Activated T-cell treated with anti-CD3 and anti-CD28 coated beads for 24 hours (primary cell): ENCODE data around the gene CHCHD6.

Source experiments
- DNase-seq: peaks from one replicate; pipeline ENCODE4 v3.0.0-alpha.2; 2020; ENCODE audit warnings: low read depth

The CHCHD6 gene

DNA sequence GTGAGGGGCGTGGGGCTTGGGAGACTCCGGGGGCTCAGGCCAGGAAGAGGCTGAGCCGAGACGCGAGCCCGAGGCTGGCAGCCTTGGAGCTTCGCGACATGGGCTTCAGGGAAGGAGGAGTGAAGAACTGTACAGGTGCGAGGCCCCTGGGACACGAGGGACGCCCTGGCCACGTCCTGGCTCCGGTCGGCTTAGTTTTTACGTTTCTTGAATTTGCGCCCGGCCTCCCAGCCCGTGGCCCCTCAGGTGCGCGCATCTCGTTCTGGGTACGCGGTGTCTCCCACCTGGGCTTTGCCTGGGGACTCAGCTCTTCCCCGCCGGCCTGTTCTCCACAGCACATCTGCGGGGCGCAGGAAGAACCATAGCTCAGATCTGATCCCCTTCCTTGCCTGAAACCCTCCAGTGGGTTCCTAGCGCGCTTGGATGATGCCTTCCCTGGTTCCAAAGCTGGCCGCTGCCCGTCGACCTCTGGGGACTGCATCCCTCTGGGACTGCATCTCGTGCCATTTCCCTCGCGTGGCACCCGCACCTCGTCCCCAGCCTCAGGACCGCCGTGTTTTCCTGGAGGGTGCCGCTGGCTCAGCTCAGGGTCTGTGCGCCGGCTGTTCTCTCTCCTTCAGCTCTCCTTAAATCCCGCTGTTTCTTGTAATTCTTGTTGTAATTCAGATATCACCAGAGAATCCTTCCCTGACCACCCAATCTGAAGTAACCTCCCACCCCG lies 614 bp downstream of the CHCHD6 start:
- DNase-seq, result no peak

DNA sequence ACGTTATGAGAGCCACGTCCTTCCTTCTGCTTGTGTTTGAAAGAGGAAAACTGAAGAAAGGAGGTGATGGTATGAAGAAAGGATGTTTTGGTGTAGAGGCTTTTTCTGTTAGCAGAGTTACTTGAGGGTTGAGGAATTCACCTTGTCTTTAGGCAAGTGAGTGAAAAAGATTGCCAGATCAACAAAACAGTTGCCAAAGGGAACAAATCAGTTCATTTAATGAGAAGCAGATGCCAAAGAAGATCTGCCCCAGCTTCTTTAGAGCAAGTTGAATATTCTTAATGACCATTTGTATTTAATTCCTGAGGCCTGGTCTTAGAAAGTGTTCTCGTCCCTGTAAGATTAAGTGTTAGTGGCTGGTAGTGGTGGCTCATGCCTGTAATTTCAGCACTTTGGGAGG lies 2.6 kb downstream of the CHCHD6 start:
- DNase-seq, result no peak

GRCh38 chr3:126711121-126711760 lies 7.2 kb downstream of the CHCHD6 start:
- DNase-seq, result no peak

- no peak for DNase-seq
Observed at GRCh38 chr3:126713199-126713598, 9.2 kb downstream of the CHCHD6 start.

- no peak for DNase-seq
Observed at GRCh38 chr3:126714276-126714900, 10.3 kb downstream of the CHCHD6 start.

- no peak for DNase-seq
Observed at GRCh38 chr3:126714921-126715320, 10.9 kb downstream of the CHCHD6 start.

DNA sequence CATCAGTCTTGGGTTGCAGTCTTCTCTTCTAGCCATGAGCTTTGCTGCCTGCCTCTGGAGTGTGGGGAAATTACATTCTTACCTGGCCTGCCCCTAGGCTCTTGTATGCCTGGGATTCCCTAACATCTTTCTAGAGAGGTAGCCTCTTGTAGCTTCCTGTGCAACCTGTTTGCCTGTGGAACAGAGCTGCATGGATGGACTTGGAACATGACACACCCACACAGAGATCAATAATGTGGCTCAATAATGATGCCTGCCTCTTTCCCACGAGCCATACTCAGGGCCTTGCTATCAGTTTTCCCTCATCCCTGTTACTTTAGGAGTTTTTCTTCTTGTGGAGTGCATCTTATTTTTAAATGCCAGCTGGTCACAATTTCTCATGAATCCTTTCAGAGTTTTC lies 11.4 kb downstream of the CHCHD6 start:
- DNase-seq, result no peak

DNA sequence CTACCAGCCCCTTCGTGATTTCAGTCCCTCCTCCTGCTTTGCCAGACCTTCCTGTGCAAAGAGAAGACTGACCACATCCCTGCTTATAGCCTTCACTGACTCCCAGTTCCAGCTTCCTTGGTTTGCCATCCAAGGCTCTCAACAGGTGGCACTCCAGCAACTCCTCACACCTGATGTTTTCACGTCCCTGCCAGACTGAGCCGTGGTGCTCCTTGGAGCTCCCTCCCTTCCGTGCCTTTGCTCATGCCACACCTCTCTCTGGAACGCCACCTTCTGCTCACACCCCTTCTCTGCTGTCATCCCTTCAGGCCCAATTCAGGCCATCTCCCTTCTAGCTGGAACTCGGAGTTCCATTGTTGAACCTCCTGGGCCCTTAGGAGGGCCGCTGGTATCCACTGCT lies 12.0 kb downstream of the CHCHD6 start:
- no peak for DNase-seq

- no peak for DNase-seq
Observed at GRCh38 chr3:126718561-126719445, 14.8 kb downstream of the CHCHD6 start.

- DNase-seq, result no peak
Observed at GRCh38 chr3:126720596-126720995, 16.6 kb downstream of the CHCHD6 start.

DNA sequence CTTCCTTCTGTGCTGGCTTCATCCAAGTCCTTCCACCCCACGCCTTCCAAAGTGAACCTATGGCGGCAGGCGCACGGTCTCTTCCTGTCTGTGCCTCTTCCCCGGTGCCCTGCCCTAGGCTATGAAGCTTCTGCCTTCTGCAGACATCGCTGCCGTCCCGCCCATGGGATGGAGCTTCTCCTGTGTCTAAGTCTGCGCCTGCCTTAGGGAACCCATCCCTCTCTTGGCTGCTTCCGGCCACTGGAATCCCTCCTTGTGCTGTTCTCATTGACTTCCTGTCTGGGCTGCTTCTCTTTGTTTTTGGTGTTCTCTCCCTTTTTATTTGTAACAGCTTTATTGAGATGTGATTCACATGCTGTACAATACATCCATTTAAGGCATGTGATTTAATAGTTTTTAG lies 17.2 kb downstream of the CHCHD6 start:
- DNase-seq, result no peak

DNA sequence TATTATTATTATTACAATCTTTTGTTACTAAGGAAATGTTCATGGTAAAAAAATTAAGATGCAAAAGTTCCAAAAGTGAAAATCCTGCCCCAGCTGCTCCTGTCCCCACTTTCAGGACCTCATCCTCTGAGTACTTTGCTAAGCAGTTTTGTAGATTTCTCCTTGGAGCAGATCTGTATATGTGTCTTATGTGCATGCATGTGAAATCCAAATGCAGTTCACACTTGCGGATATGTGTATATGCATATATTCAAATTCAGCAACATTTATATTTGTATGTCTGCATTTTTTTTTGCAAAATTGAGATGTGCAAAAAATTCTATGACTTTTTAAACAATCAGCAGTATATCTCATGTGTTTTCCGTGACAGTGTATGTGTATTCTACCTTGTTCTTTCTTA lies 19.2 kb downstream of the CHCHD6 start:
- no peak for DNase-seq

GRCh38 chr3:126723801-126724200 lies 19.8 kb downstream of the CHCHD6 start:
- no peak for DNase-seq

GRCh38 chr3:126728680-126729079 lies 24.6 kb downstream of the CHCHD6 start:
- DNase-seq, result no peak

DNA sequence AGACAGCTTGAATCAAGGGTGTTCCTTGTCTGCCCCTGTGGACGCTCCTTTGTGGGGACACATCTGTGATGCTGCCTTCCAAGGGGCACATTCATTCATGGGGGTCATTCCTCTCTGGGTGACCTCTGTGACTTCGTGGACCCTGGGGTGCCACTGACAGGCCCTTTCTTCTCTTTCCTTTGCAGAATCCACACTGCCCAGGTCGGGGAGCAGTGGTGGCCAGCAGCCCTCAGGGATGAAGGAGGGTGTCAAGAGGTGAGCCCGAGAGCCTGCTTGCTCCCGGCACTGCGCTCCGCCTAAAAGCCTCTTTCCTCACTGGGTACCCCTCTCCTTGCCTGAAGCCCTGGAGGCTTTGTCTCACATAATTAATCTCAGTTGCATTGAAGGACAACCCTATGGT lies 26.3 kb downstream of the CHCHD6 start:
- no peak for DNase-seq

DNA sequence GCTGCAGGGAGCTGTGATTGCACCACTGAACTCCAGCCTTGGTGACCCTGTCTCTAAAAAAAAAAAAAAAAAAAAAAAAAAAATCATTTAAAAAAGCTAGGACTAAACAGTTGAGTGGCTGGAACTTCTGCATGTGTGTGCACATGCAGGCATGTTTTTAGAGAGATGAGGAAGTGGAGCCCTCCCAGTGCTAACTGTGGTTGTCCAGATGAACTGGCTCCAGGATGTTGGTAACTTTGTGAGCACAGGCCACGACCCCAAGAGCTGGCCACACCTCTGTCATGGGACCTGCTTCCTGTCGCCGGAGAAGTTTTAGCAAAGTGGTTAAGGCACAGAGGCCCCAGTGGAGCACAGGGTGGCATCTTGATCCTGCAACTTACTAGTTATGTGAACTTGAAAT lies 27.0 kb downstream of the CHCHD6 start:
- DNase-seq, result no peak

GRCh38 chr3:126732281-126733060 lies 28.4 kb downstream of the CHCHD6 start:
- no peak for DNase-seq

DNA sequence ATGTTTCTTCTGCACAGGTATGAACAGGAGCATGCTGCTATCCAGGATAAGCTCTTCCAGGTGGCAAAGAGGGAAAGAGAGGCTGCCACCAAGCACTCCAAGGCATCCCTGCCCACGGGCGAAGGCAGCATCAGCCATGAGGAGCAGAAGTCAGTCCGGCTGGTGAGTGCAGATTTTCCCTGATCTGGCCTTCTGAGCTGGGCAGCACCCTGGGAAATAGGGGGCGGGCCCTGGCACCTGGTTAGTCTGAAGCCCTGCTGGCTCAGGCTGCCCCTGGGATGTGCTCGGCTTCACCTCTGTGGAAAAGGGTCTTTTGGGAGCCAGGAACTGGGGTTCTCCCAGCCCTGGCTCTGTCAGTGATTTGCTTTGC lies 29.0 kb downstream of the CHCHD6 start:
- no peak for DNase-seq

GRCh38 chr3:126734106-126734723 lies 30.2 kb downstream of the CHCHD6 start:
- DNase-seq, result no peak

GRCh38 chr3:126737527-126737926 lies 33.5 kb downstream of the CHCHD6 start:
- no peak for DNase-seq

- DNase-seq, result no peak
Observed at GRCh38 chr3:126742057-126742456, 38.0 kb downstream of the CHCHD6 start.
